Eye (tissue), 1 donor: ENCODE measurements around the gene MAMDC2.
A peak's percentile ranks its signal among the peaks of the same experiment; 100 is the strongest.

ENCODE experiments used
- DNase-seq: peaks from one replicate; pipeline ENCODE4 v3.0.0-alpha.2; 2015

MAMDC2 gene

DNA sequence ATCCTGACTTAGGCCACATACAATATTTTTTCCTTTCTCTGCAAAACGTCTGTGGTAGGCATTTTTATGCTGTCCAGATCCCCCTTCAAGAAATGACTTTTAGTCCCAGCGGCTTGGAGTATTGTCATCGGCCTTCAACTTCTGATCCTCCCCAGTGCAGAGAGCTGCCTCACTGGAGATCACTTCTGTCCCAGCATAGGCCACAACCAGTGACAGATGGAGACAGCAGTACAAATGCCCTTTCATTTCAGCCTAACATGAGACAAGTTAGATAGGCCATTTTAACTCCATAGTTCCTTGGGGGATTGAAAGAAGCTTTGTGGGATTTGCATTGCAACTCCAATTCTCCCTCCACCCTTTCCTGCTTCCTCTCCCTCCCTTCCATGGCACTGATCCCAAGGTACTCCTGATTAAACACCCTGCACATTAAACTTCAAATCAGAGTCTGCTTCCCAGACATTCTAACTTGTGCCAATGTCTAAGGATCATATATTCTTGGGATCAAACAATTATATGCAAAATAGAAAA lies 3.2 kb upstream of the MAMDC2 start:
- no peak for DNase-seq

DNA sequence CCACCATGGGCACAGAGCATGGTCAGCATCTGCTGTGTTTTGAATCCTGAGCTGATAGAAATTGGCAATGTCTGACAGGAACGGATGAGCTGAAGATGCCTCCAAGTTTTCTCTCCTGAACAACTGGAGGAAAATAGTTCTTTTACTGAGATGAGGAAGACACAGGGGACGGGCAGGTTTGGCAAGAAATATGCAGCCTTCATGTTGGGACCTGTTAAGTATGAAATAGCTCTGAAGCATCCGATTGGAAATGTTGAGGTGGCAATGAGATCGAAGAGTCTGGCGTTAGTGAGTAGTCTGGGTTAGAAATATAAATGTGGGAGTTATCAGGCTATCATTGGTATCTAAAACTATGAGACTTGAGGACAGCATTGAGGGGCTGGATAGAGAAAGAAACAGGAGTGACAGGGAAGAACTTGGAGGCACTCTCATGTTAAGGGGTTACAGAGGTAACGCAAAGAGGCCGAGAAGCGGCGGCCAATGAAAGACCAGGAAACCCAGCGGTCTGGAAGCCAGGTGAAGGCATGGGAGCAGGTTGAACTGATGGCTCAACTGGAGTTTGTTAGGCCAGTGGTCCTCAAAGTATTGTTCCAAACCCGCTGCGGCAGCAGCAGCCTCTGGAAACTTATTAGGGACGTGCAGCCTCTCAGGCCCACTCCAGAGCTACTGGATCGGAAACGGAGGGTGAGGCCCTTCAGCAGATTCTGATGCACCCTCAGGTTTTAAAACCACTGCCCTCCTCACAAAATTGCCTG lies 1.0 kb upstream of the MAMDC2 start:
- DNase-seq: no peak

DNA sequence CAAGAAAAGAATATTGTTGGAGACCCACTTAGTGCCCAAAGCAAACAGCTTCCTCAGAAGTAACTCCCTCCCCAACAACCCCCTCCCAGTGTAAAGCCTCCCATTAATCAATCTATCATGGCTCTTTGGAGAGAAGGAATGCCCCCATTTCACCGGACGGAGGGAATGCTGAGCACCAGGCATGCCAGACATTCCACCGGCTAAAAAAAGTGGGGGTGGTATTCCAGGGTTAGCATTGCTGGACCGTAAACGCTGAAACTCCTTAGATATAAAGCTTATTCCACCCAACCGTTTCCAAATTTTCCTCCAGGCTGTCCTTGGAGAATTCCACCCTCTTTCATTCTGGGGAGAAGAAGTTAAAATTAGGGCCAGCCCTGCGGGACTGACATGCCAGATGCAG lies 363 bp upstream of the MAMDC2 start:
- DNase-seq: peak; percentile 75

- DNase-seq: peak; percentile 61
These were observed 1.1 kb downstream of the MAMDC2 start for GRCh38 chr9:70044490-70045307.

GRCh38 chr9:70045452-70045851 lies 1.8 kb downstream of the MAMDC2 start:
- no peak for DNase-seq

DNA sequence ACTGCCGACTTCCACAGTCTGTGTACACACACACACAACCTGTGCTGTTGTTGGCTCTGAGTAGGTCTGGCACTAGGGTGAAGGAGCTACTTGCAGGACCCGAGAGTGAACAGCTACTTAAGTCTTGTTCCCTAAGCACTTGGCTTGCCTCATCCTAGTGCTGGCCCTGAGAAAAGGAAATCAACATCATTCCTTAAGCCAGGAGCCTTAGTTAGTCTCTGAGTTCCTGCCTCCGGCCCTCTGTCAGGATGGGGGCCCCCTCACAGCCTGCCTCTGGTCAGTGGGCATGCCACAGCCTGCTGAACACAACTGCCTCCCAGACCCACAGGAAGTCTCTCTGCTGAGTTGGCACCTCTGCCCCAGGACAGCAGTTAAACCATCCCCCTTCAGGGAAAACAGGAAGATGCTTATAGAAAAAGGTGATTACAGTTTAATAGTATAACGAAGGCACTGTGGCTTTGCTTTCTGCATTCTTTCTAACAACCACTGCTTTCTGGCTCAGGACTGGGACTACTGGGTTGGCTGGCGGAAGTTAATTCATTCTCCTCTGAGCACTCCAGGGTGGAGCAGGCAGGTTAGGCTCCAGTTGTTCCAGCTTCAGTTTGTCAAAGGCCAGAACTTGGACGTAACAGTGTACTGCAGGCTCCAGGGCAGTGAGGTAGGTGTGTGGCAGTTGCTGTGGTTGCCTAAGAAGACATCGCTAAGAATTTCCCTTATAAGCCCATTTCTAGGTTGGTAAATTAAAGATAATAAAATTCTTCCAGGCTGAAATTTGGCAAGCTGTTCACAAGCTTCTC lies 2.8 kb downstream of the MAMDC2 start:
- DNase-seq: no peak

GRCh38 chr9:70049236-70049635 lies 5.6 kb downstream of the MAMDC2 start:
- DNase-seq: peak; percentile 48

- DNase-seq: no peak
These were observed 6.1 kb downstream of the MAMDC2 start for GRCh38 chr9:70049672-70050271.

GRCh38 chr9:70052768-70053167 lies 9.1 kb downstream of the MAMDC2 start:
- no peak for DNase-seq

DNA sequence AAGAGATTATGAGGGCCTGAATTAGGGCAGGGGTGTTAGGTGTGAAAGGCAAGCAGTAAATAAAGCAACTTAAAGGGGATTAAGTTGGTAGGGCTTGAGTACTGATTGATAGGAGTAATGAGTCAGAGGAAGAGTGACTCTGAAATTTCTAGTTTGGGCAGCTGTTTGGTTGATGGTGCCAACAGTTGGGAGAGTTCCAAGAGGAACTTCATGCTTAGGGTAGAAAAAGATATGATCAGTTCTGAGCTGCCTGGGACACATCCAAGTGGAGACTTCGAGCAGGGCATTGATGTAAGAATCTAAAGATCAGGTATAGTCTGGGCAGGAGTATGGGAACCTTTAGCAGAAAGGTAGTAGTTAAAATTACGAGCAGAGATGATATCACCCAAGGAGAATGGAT lies 10.2 kb downstream of the MAMDC2 start:
- no peak for DNase-seq

GRCh38 chr9:70054521-70054920 lies 10.9 kb downstream of the MAMDC2 start:
- no peak for DNase-seq

- DNase-seq: no peak
These were observed 12.0 kb downstream of the MAMDC2 start for GRCh38 chr9:70055406-70056210.

- no peak for DNase-seq
These were observed 12.7 kb downstream of the MAMDC2 start for GRCh38 chr9:70056211-70056944.

DNA sequence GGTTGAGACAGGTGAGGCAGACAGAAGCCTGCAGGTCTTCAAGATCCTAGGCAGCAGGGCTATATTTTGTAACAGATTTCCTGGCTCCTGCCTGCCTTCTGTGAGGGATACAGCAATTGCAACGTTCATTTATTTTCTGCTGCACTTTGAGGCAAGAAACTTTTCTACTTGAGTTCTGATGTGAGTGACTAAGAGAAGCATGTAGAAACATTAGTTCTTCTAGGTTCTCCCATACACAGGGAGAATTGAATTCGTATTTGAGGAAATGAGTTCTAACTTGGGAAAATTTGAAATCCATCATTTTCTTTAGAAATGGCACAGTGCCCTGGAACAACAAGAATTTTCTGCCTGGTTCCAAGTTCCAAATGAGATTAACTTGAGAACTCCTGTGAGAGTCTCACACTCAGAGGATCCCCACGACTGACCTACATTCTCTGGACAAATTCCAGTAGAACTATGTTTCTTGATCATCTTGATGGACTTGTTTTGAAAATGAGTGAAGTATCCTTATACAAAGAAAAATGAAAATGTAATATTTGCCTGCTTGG lies 15.0 kb downstream of the MAMDC2 start:
- no peak for DNase-seq

GRCh38 chr9:70060148-70060882 lies 16.7 kb downstream of the MAMDC2 start:
- no peak for DNase-seq

DNA sequence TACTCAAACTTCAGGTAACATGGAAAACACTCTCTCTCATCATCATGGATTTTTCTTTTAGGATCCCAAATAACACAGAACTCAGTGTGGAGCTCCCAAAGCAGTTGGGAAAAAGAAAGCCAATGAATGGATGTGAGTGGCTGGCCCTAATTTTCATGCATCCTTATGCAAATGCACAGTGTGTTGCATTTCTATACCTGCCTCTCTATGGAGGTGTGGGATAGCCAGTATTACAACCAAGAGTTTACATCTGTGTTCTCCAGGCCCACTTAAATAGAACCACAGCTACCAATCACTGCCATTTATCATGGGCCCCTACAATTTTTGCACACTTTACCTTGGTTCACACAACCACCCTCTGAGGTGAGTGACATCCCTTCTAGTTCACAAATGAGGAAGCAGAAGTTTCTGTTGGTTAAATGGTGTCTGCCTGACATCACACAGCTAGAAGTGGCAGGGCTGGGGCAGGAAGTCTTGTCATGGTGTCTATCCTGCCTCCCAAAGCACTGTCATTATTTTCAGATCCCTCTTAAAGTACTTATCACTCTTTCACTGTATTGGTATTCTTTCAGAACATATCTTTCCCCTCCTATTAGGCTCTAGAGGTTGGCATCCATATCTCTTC lies 17.3 kb downstream of the MAMDC2 start:
- DNase-seq: no peak

GRCh38 chr9:70061776-70062175 lies 18.1 kb downstream of the MAMDC2 start:
- no peak for DNase-seq

GRCh38 chr9:70064496-70064895 lies 20.8 kb downstream of the MAMDC2 start:
- DNase-seq: no peak

- DNase-seq: no peak
These were observed 21.9 kb downstream of the MAMDC2 start for GRCh38 chr9:70065572-70065971.

GRCh38 chr9:70066418-70066817 lies 22.8 kb downstream of the MAMDC2 start:
- no peak for DNase-seq
